ENCODE measurements around the gene NWD2. TPM values are rescaled to one million over a fixed set of nuclear protein-coding genes. Genes with fewer than 3 reads are reported as not detected.
"Not testable (repeated sequence)": the region's sequence is repeated elsewhere in the genome, so short reads cannot be mapped to it uniquely, and the experiment has no call there.

Gene NWD2
- total RNA-seq, 1 experiment from 2014 or later: not detected

- DNase-seq (ENCODE audit: low read depth): not testable (repeated sequence)
Measured at GRCh38 chr4:37495353-37495752, 250.8 kb downstream of the NWD2 start.

Small RNA genes within 50 kb of the gene (small RNA-seq; reads per million reads assigned to genes)
- not detected for gene MIR4801

Measured in HT1080 (cell line).